ENCODE results near the gene MFSD1. TPM values are rescaled to one million over a fixed set of nuclear protein-coding genes. Genes with fewer than 3 reads are reported as not detected.

Gene MFSD1
- total and polyA plus RNA-seq, 2 of the 13 experiments (the other 11 are each of a cell fraction or from before 2014, with no cell fraction given), result 17.3 to 37.9 TPM

DNA sequence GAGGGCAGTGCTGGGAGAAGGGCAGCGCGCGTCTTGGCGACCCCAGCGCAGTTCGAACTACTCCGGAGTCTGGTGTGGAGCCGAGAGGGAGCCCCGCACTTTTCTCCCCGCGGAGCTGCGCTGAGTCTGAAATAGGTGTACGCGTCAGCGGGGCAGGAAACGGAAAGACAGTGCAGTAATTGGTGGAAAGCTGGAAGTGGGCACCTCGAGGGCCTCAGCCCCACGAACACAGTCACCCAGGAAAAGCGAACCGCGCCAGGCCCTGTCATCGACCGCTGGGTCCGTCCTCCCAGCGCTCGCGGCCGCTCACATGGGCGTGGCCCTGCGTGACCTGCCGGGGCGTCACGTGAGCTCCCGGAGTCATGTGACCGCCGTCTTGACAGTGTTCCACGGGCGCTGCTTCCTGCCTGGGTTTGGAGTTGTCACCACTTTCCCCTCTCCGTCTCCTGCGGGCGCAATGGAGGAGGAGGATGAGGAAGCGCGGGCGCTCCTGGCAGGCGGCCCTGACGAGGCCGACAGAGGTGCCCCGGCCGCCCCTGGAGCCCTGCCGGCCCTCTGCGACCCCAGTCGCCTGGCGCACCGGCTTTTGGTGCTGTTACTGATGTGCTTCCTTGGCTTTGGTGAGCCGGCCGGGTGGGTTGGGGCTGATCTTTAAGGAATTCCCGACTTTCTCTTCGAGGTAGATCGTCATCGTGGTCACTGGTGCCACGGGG, at the start of gene MFSD1 (continued):
- TF ChIP-seq RAD21 (CRISPR knock-in tag; IDR thresholded peaks at IDR 0.05), result peak; percentile 23; the same call in 1 of the 2 replicates
- no peak for TF ChIP-seq ZFP36L2 (CRISPR knock-in tag; IDR thresholded peaks at IDR 0.05)
- peak; percentile 61; the same call in 1 of the 2 replicates for TF ChIP-seq ZNF589 (CRISPR knock-in tag; conservative IDR thresholded peaks at IDR 0.05)
- TF ChIP-seq RBFOX2 (IDR thresholded peaks at IDR 0.05; ENCODE audit: low read depth, low read length), result peak; percentile 92
- no peak for TF ChIP-seq KAT2B (IDR thresholded peaks at IDR 0.05; ENCODE audit: borderline replicate concordance, low read depth, low read length)
- TF ChIP-seq, protein P1, sequence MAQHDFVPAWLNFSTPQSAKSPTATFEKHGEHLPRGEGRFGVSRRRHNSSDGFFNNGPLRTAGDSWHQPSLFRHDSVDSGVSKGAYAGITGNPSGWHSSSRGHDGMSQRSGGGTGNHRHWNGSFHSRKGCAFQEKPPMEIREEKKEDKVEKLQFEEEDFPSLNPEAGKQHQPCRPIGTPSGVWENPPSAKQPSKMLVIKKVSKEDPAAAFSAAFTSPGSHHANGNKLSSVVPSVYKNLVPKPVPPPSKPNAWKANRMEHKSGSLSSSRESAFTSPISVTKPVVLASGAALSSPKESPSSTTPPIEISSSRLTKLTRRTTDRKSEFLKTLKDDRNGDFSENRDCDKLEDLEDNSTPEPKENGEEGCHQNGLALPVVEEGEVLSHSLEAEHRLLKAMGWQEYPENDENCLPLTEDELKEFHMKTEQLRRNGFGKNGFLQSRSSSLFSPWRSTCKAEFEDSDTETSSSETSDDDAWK (CRISPR knock-in tag; IDR thresholded peaks at IDR 0.05), result no peak
- TF ChIP-seq CEBPG (CRISPR knock-in tag; IDR thresholded peaks at IDR 0.05), result peak; percentile 18; the same call in 1 of the 2 replicates
- TF ChIP-seq, protein P2, sequence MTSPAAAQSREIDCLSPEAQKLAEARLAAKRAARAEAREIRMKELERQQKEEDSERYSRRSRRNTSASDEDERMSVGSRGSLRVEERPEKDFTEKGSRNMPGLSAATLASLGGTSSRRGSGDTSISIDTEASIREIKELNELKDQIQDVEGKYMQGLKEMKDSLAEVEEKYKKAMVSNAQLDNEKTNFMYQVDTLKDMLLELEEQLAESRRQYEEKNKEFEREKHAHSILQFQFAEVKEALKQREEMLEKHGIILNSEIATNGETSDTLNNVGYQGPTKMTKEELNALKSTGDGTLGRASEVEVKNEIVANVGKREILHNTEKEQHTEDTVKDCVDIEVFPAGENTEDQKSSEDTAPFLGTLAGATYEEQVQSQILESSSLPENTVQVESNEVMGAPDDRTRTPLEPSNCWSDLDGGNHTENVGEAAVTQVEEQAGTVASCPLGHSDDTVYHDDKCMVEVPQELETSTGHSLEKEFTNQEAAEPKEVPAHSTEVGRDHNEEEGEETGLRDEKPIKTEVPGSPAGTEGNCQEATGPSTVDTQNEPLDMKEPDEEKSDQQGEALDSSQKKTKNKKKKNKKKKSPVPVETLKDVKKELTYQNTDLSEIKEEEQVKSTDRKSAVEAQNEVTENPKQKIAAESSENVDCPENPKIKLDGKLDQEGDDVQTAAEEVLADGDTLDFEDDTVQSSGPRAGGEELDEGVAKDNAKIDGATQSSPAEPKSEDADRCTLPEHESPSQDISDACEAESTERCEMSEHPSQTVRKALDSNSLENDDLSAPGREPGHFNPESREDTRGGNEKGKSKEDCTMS (CRISPR knock-in tag; conservative IDR thresholded peaks at IDR 0.05), result no peak
- peak; percentile 62; the same call in 1 of the 2 replicates for TF ChIP-seq ZNF274 (CRISPR knock-in tag; IDR thresholded peaks at IDR 0.05)
- TF ChIP-seq ELF1 (CRISPR knock-in tag; IDR thresholded peaks at IDR 0.05), result peak; percentile 86
- TF ChIP-seq, protein P3, sequence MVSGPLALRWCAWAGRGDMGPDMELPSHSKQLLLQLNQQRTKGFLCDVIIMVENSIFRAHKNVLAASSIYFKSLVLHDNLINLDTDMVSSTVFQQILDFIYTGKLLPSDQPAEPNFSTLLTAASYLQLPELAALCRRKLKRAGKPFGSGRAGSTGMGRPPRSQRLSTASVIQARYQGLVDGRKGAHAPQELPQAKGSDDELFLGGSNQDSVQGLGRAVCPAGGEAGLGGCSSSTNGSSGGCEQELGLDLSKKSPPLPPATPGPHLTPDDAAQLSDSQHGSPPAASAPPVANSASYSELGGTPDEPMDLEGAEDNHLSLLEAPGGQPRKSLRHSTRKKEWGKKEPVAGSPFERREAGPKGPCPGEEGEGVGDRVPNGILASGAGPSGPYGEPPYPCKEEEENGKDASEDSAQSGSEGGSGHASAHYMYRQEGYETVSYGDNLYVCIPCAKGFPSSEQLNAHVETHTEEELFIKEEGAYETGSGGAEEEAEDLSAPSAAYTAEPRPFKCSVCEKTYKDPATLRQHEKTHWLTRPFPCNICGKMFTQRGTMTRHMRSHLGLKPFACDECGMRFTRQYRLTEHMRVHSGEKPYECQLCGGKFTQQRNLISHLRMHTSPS (CRISPR knock-in tag; IDR thresholded peaks at IDR 0.05; ENCODE audit: low read depth), result no peak
- TF ChIP-seq GLI4 (CRISPR knock-in tag; IDR thresholded peaks at IDR 0.05; ENCODE audit: borderline replicate concordance), result peak; percentile 91; the same call in 1 of the 2 replicates
- TF ChIP-seq, protein P4, sequence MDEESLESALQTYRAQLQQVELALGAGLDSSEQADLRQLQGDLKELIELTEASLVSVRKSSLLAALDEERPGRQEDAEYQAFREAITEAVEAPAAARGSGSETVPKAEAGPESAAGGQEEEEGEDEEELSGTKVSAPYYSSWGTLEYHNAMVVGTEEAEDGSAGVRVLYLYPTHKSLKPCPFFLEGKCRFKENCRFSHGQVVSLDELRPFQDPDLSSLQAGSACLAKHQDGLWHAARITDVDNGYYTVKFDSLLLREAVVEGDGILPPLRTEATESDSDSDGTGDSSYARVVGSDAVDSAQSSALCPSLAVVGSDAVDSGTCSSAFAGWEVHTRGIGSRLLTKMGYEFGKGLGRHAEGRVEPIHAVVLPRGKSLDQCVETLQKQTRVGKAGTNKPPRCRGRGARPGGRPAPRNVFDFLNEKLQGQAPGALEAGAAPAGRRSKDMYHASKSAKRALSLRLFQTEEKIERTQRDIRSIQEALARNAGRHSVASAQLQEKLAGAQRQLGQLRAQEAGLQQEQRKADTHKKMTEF (CRISPR knock-in tag; IDR thresholded peaks at IDR 0.05), result peak; percentile 96
- TF ChIP-seq HOXA9 (CRISPR knock-in tag; IDR thresholded peaks at IDR 0.05; ENCODE audit: borderline replicate concordance), result 0 out of 2 replicates have a peak, but pooled peaks have one; percentile 20
- no peak for TF ChIP-seq ZFP90 (CRISPR knock-in tag; IDR thresholded peaks at IDR 0.05; ENCODE audit: borderline replicate concordance)
- TF ChIP-seq NFIC (IDR thresholded peaks at IDR 0.05; ENCODE audit: low read length), result no peak
- no peak for TF ChIP-seq EZH2 (conservative IDR thresholded peaks at IDR 0.05; ENCODE audit: low read depth, low read length)
- TF ChIP-seq, protein P5, sequence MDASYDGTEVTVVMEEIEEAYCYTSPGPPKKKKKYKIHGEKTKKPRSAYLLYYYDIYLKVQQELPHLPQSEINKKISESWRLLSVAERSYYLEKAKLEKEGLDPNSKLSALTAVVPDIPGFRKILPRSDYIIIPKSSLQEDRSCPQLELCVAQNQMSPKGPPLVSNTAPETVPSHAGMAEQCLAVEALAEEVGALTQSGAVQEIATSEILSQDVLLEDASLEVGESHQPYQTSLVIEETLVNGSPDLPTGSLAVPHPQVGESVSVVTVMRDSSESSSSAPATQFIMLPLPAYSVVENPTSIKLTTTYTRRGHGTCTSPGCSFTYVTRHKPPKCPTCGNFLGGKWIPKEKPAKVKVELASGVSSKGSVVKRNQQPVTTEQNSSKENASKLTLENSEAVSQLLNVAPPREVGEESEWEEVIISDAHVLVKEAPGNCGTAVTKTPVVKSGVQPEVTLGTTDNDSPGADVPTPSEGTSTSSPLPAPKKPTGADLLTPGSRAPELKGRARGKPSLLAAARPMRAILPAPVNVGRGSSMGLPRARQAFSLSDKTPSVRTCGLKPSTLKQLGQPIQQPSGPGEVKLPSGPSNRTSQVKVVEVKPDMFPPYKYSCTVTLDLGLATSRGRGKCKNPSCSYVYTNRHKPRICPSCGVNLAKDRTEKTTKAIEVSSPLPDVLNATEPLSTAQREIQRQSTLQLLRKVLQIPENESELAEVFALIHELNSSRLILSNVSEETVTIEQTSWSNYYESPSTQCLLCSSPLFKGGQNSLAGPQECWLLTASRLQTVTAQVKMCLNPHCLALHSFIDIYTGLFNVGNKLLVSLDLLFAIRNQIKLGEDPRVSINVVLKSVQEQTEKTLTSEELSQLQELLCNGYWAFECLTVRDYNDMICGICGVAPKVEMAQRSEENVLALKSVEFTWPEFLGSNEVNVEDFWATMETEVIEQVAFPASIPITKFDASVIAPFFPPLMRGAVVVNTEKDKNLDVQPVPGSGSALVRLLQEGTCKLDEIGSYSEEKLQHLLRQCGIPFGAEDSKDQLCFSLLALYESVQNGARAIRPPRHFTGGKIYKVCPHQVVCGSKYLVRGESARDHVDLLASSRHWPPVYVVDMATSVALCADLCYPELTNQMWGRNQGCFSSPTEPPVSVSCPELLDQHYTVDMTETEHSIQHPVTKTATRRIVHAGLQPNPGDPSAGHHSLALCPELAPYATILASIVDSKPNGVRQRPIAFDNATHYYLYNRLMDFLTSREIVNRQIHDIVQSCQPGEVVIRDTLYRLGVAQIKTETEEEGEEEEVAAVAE (CRISPR knock-in tag; IDR thresholded peaks at IDR 0.05; ENCODE audit: borderline replicate concordance), result no peak

Data from HepG2 (cell line).